Hematopoietic multipotent progenitor cell treated with erythropoietin and hydrocortisone succinate and interleukin-3 and kit ligand, for 8 days (in vitro differentiated cells): Measurements from ENCODE around the gene TBX21.
A peak's percentile ranks its signal among the peaks of the same experiment; 100 is the strongest.

Experiments
- DNase-seq: peaks from one replicate; pipeline ENCODE4 v3.0.0-alpha.2; 2015

The TBX21 gene

GRCh38 chr17:47714773-47715396, 18.2 kb upstream of the TBX21 start:
- DNase-seq: no peak

GRCh38 chr17:47715669-47716325, 17.2 kb upstream of the TBX21 start:
- no peak for DNase-seq

- no peak for DNase-seq
Measured at GRCh38 chr17:47716375-47716774, 16.7 kb upstream of the TBX21 start.

- DNase-seq: peak; percentile 11
Measured at GRCh38 chr17:47717261-47717697, 15.8 kb upstream of the TBX21 start.

- no peak for DNase-seq
Measured at GRCh38 chr17:47717979-47718621, 14.9 kb upstream of the TBX21 start.

- DNase-seq: no peak
Measured at GRCh38 chr17:47718634-47719405, 14.2 kb upstream of the TBX21 start.

GRCh38 chr17:47719411-47720152, 13.5 kb upstream of the TBX21 start:
- peak; percentile 26 for DNase-seq

GRCh38 chr17:47720196-47720595, 12.8 kb upstream of the TBX21 start:
- DNase-seq: no peak

- DNase-seq: peak; percentile 11
Measured at GRCh38 chr17:47720754-47721533, 12.1 kb upstream of the TBX21 start.

GRCh38 chr17:47721725-47722124, 11.3 kb upstream of the TBX21 start:
- no peak for DNase-seq

GRCh38 chr17:47724705-47725104, 8.3 kb upstream of the TBX21 start:
- DNase-seq: no peak

- no peak for DNase-seq
Measured at GRCh38 chr17:47725446-47726111, 7.5 kb upstream of the TBX21 start.

GRCh38 chr17:47726796-47727703, 6.0 kb upstream of the TBX21 start:
- no peak for DNase-seq

GRCh38 chr17:47727704-47728036, 5.4 kb upstream of the TBX21 start:
- DNase-seq: no peak

GRCh38 chr17:47728214-47728877, 4.7 kb upstream of the TBX21 start:
- DNase-seq: no peak

- DNase-seq: no peak
Measured at GRCh38 chr17:47729476-47729875, 3.6 kb upstream of the TBX21 start.

GRCh38 chr17:47730681-47731080, 2.4 kb upstream of the TBX21 start:
- no peak for DNase-seq

- no peak for DNase-seq
Measured at GRCh38 chr17:47731396-47731795, 1.6 kb upstream of the TBX21 start.

GRCh38 chr17:47732399-47733046, 513 bp upstream of the TBX21 start:
- no peak for DNase-seq
